Activated CD8-positive, alpha-beta T cell treated with anti-CD3 and anti-CD28 coated beads, Interleukin-2, amount 10 ng/mL, durations not matched to agents 7 days and 5 days (primary cell): ENCODE measurements around the gene MCF2L. TPM values are rescaled to one million over a fixed set of nuclear protein-coding genes. Genes with fewer than 3 reads are reported as not detected.
"Not testable (repeated sequence)": the region's sequence is repeated elsewhere in the genome, so short reads cannot be mapped to it uniquely, and the experiment has no call there.

Source experiments
- ATAC-seq: fragments of 150-1000 bp; cut with Tn5 transposase; one replicate; pipeline ENCODE4 v1.10.0; 2021; ENCODE audit warnings: moderate library complexity
- CTCF ChIA-PET: fragments of 350-600 bp; sonication (Branson Sonifier 250); formaldehyde crosslinking; loops from one replicate; lab custom pipeline; 2021; ENCODE audit warnings: antibody characterized with exemption; lab: Charles Lee
- POLR2A ChIA-PET: fragments of 350-600 bp; sonication (Branson Sonifier 250); formaldehyde crosslinking; loops from one replicate; lab custom pipeline; 2021; ENCODE audit warnings: antibody characterized with exemption; lab: Charles Lee
- DNase-seq: peaks from one replicate; pipeline ENCODE4 v3.0.0-alpha.2; 2020
- H3K27ac Mint-ChIP-seq: one replicate; pipeline ENCODE4 v1.8.0; 2021; ENCODE audit warnings: mild to moderate bottlenecking, mixed read lengths
- H3K27me3 Mint-ChIP-seq: one replicate; pipeline ENCODE4 v1.8.0; 2021; ENCODE audit warnings: low read depth, mixed read lengths
- H3K36me3 Mint-ChIP-seq: one replicate; pipeline ENCODE4 v1.8.0; 2021; ENCODE audit warnings: low read depth, mixed read lengths
- H3K4me1 Mint-ChIP-seq: one replicate; pipeline ENCODE4 v1.8.0; 2021; ENCODE audit warnings: low read depth, mixed read lengths
- H3K4me3 Mint-ChIP-seq: one replicate; pipeline ENCODE4 v1.8.0; 2021; ENCODE audit warnings: mild to moderate bottlenecking, mixed read lengths
- H3K9me3 Mint-ChIP-seq: one replicate; pipeline ENCODE4 v1.8.0; 2022; ENCODE audit warnings: mixed read lengths; ENCODE audit not compliant: insufficient read depth
- total RNA-seq, 2 experiments: library from RNA; stranded (reverse); gene quantifications; one replicate each; pipeline ENCODE4 v1.2.3, GENCODE V29; 2021

MCF2L gene
- total RNA-seq, 2 experiments from 2014 or later, result 0.76 to 1.0 TPM

DNA sequence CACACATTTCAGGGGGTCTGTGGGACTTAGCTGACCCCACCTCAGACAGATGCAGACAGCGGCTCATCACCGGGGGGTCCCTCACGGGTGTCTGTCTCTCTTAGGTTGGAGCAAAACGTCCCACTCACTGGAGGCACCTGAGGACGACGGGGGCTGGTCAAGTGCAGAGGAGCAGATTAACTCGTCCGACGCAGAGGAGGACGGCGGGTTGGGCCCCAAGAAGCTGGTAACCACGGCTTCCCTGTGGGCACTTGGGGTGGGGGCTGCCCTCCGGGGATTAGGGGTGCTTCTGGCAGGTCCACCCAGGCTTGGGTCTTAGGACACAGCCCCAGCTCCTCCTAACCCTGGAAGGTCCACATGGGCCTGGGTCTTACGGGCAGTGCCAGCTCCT is 125.4 kb downstream of the MCF2L start:
- H3K4me3 Mint-ChIP-seq, result no peak overlapping the region

DNA sequence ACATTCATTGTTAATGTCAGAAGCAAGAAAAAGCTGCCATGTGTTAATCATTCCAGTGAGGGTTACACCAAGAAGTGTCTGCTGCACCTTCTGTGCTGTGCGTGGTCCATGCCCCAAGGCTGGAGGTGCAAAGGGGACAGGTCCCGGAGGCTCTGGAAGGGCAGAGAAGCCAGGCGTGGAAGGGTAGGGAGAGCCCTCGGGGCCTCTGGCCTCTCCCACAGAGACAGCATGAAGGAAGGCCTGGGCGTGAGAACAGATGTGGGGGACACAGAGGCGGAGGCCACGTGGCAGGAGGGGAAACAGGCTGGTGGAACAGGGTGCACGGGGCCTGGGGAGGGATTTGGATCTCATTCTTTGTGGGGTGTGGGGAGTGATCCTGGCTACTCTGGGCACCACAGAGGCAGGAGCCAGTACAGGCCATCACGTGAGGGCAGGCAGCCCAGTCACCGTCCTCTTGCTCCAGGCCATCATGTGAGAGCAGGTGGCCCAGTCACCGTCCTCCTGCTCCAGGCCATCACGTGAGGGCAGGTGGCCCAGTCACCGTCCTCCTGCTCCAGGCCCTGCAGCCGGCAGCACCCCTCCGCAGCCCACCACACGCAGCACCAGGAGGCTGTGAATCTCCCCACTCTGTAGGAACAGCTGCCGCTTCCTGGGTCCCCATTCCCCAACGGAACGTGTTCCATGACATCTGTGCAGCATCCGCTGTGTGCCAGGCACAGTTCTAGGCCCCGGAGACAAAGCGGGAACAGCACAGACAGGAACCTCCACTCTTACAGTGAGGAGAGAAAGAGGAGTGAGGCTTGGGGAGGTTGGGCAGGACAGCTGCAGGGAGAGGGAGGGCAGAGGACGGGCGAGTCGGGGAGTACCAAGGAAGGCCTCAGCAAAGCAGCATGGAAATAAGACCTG is 126.4 kb downstream of the MCF2L start:
- ATAC-seq, result no peak
- H3K4me3 Mint-ChIP-seq, result no peak overlapping the region
- DNase-seq, result no peak
- ChIA-PET POLR2A (no interaction called here), CTCF (no interaction called here)
- H3K9me3 Mint-ChIP-seq, result no peaks in the 10 kb centered on the region
- H3K4me1 Mint-ChIP-seq, result no peaks in the 10 kb centered on the region
- no peaks in the 10 kb centered on the region for H3K27me3 Mint-ChIP-seq
- no peaks in the 10 kb centered on the region for H3K36me3 Mint-ChIP-seq
- no peak overlapping the region for H3K27ac Mint-ChIP-seq

More for the DNA sequence above, 125.4 kb downstream of the MCF2L start:
- Mint-ChIP-seq H3K27ac (no peak overlapping the region), H3K36me3 (no peaks in the 10 kb centered on the region), H3K9me3 (no peaks in the 10 kb centered on the region), H3K4me1 (no peaks in the 10 kb centered on the region), H3K27me3 (no peaks in the 10 kb centered on the region)
- ChIA-PET CTCF (no interaction called here), POLR2A (no interaction called here)
- ATAC-seq, result no peak
- no peak for DNase-seq

DNA sequence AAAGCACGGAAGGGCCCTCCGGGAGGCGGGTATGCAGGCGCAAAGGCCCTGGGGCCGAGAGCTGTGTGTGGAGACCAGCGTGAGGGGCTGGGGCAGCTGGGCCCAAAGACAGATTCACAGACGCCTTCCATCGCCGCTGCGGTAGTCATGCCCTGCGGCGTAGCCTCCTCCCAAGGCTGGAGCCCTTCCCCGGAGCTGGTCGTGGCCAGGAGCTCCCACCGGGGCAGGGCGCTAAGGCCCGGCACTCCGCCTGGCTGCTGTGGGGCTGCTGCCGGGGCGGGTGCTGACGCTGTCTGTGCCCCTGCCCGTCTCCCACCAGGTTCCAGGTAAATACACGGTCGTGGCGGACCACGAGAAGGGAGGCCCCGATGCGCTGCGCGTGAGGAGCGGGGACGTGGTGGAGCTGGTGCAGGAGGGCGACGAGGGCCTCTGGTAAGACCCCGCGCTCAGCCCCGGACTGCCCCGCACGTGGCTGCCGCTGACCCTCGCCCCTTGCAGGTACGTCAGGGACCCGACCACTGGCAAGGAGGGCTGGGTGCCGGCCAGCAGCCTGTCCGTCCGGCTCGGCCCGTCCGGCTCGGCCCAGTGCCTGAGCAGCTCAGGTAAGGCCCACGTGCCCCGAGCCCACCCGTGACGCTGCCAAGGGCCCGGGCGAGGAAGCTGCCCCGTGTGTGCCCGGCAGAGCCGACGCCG is 127.2 kb downstream of the MCF2L start:
- CTCF ChIA-PET, result no interaction called here
- POLR2A ChIA-PET, result no interaction called here
- Mint-ChIP-seq H3K27ac (no peak overlapping the region), H3K4me3 (no peak overlapping the region), H3K36me3 (no peaks in the 10 kb centered on the region), H3K27me3 (no peaks in the 10 kb centered on the region), H3K9me3 (no peaks in the 10 kb centered on the region), H3K4me1 (no peaks in the 10 kb centered on the region)
- DNase-seq, result no peak
- ATAC-seq, result no peak

GRCh38 chr13:113096745-113097305 is 127.8 kb downstream of the MCF2L start:
- POLR2A ChIA-PET, result no interaction called here
- Mint-ChIP-seq H3K36me3 (no peaks in the 10 kb centered on the region), H3K27ac (no peak overlapping the region), H3K4me1 (no peaks in the 10 kb centered on the region), H3K27me3 (no peaks in the 10 kb centered on the region), H3K4me3 (no peak overlapping the region), H3K9me3 (no peaks in the 10 kb centered on the region)
- DNase-seq (no peak), ATAC-seq (no peak)
- CTCF ChIA-PET, result no interaction called here

DNA sequence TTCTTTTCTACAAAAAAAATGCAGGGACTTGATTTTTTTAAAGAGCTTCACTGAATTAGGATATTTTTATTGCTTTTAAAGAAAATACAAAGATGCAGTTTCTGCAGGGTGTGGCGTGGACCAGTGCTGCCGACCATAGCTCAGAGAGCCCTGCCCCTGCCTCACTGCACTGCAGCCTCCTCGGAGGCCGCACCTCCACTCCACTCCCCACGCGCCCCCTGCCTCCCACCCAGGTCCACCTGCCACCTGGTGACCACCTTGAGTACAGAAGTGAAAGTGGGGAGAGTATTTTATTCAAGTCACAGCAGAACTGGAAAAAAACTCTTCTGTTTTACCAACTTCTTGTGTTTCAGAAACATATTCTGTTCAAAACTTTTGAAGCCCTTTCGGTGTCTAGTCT is 128.6 kb downstream of the MCF2L start:
- DNase-seq (no peak), ATAC-seq (no peak)
- Mint-ChIP-seq H3K27ac (no peak overlapping the region), H3K27me3 (no peaks in the 10 kb centered on the region), H3K36me3 (no peaks in the 10 kb centered on the region), H3K4me3 (no peak overlapping the region), H3K4me1 (no peaks in the 10 kb centered on the region), H3K9me3 (no peaks in the 10 kb centered on the region)
- POLR2A ChIA-PET, result no interaction called here
- CTCF ChIA-PET, result no interaction called here

- no peak for ATAC-seq
- Mint-ChIP-seq H3K9me3 (no peaks in the 10 kb centered on the region), H3K36me3 (no peaks in the 10 kb centered on the region), H3K4me1 (no peaks in the 10 kb centered on the region), H3K4me3 (no peak overlapping the region), H3K27me3 (no peaks in the 10 kb centered on the region), H3K27ac (no peak overlapping the region)
- CTCF ChIA-PET, result no interaction called here
- DNase-seq, result no peak
- POLR2A ChIA-PET, result no interaction called here
Observed at GRCh38 chr13:113098162-113098732, 129.2 kb downstream of the MCF2L start.

GRCh38 chr13:113099142-113099541 is 130.1 kb downstream of the MCF2L start:
- POLR2A ChIA-PET, result no interaction called here
- no peaks in the 10 kb centered on the region for H3K36me3 Mint-ChIP-seq
- no peak for ATAC-seq
- no peaks in the 10 kb centered on the region for H3K4me1 Mint-ChIP-seq
- DNase-seq, result no peak
- no peak overlapping the region for H3K4me3 Mint-ChIP-seq
- no peak overlapping the region for H3K27ac Mint-ChIP-seq
- no peaks in the 10 kb centered on the region for H3K9me3 Mint-ChIP-seq
- CTCF ChIA-PET, result no interaction called here
- H3K27me3 Mint-ChIP-seq, result no peaks in the 10 kb centered on the region

- H3K4me1 Mint-ChIP-seq, ATAC-seq, POLR2A ChIA-PET, H3K27ac Mint-ChIP-seq, CTCF ChIA-PET, H3K9me3 Mint-ChIP-seq, H3K4me3 Mint-ChIP-seq, H3K36me3 Mint-ChIP-seq, H3K27me3 Mint-ChIP-seq, DNase-seq: not testable (repeated sequence)
Observed at GRCh38 chr13:113102302-113102701, 133.3 kb downstream of the MCF2L start.

DNA sequence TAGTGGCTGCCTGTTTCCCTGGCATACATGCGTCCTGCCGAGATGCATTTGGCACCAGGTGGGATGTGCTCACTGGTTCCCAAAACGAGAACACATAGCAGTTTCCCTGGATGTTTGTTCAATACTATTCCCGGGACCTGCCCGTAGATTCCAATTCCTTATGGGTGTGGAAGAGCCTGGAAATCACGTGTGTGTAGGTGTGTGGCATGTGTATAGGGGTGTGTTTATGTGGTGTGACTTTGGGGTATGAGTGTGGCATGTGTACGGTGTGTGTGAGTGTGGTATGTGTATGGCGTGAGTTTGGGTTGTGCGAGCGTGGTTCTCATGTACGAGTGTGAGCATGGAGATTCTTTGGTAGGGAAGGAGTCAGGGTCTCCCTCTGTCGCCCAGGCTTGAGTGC is 133.7 kb downstream of the MCF2L start:
- Mint-ChIP-seq H3K27me3 (no peaks in the 10 kb centered on the region), H3K4me3 (no peak overlapping the region), H3K4me1 (no peaks in the 10 kb centered on the region), H3K27ac (no peak overlapping the region), H3K9me3 (no peaks in the 10 kb centered on the region), H3K36me3 (no peaks in the 10 kb centered on the region)
- ChIA-PET POLR2A (no interaction called here), CTCF (no interaction called here)
- ATAC-seq, result no peak
- DNase-seq, result no peak

GRCh38 chr13:113103646-113104045 is 134.6 kb downstream of the MCF2L start:
- no peaks in the 10 kb centered on the region for H3K36me3 Mint-ChIP-seq
- DNase-seq (no peak), ATAC-seq (no peak)
- H3K27ac Mint-ChIP-seq, result no peak overlapping the region
- POLR2A ChIA-PET, result no interaction called here
- CTCF ChIA-PET, result no interaction called here
- no peaks in the 10 kb centered on the region for H3K4me1 Mint-ChIP-seq
- H3K9me3 Mint-ChIP-seq, result no peaks in the 10 kb centered on the region
- no peaks in the 10 kb centered on the region for H3K27me3 Mint-ChIP-seq
- no peak overlapping the region for H3K4me3 Mint-ChIP-seq

DNA sequence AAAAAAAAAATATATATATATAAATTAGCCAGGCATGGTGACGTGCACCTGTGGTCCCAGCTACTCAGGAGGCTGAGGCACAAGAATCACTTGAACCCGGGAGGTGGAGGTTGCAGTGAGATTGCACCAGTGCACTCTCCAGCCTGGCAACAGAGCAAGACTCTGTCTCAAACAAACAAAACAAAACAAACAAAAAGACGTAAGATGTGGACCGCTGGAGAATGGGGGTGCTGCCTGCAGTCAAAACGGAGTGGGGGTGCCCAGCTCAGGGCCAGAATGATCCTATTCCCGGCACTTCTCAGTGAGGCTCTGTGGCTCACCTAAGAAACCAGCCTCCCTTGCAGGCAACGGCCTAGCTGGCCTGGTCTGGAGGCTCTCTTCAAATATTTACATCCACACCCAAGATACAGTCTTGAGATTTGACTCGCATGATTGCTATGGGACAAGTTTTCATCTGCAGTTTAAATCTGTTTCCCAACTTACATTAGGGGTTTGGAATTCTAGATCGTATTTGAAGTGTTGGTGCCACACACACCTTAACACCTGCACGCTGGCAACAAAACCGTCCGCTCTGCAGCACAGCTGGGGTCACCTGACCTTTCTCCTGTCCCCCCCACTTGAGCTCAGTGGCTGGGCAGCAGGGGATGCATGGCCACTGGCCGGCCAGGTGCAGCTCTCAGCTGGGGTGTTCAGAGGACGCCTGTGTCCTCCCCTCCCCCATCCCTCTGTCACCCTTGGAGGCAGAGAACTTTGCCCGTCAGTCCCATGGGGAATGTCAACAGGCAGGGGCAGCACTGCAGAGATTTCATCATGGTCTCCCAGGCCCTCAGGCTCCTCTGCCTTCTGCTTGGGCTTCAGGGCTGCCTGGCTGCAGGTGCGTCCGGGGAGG is 136.3 kb downstream of the MCF2L start, which contains the start of gene F7:
TSS of gene F7 (plus strand) at position 760 of the 889 bp plus-strand sequence. CDS start at position 811, 51 bp downstream.
- CTCF ChIA-PET, result no interaction called here

More for the DNA sequence above, 136.3 kb downstream of the MCF2L start, which contains the start of gene F7:
- Mint-ChIP-seq H3K27ac (no peak within 1 kb of the TSS), H3K36me3 (peaks cover 1% of the 10 kb centered on the region), H3K9me3 (no peaks in the 10 kb centered on the region), H3K27me3 (peaks cover 4% of the 10 kb centered on the region), H3K4me3 (no peak within 1 kb of the TSS), H3K4me1 (peaks cover 3% of the 10 kb centered on the region)
- no peak for ATAC-seq
- POLR2A ChIA-PET, result no interaction called here
- DNase-seq, result no peak
